BJ (cell line): Measurements from ENCODE around the gene P3R3URF. TPM values are rescaled to one million over a fixed set of nuclear protein-coding genes. Genes with fewer than 3 reads are reported as not detected.
A peak's percentile ranks its signal among the peaks of the same experiment; 100 is the strongest.

ENCODE experiments used
- CTCF ChIA-PET: fragments of 350-600 bp; formaldehyde crosslinking; extraction: SDS; loops from one replicate; lab custom pipeline; 2021; ENCODE audit warnings: antibody characterized with exemption, inconsistent platforms; lab: Yijun Ruan, JAX
- POLR2A ChIA-PET: fragments of 300-600 bp; sonication (Branson Sonifier 250); formaldehyde crosslinking; extraction: SDS; loops from one replicate; lab custom pipeline; 2021; ENCODE audit warnings: antibody characterized with exemption; lab: Charles Lee
- DNase-seq: peaks from one replicate; pipeline ENCODE4 v3.0.0-alpha.2; 2011; ENCODE audit warnings: low read depth
- H3K27me3 ChIP-seq: 2 replicates; pipeline ENCODE4 v1.6.0; 2011; ENCODE audit warnings: low read length; ENCODE audit not compliant: control insufficient read depth, insufficient read depth
- H3K36me3 ChIP-seq: 2 replicates; pipeline ENCODE4 v1.5.1; 2011; ENCODE audit warnings: low read length; ENCODE audit not compliant: control insufficient read depth, insufficient read depth
- H3K4me3 ChIP-seq: 2 replicates; pipeline ENCODE4 v1.5.1; 2011; ENCODE audit warnings: low read depth, mild to moderate bottlenecking, control low read depth, low read length
- CTCF ChIP-seq: IDR thresholded peaks from 2 replicates; pipeline ENCODE4 v1.5.1; 2011; ENCODE audit warnings: low read depth, mild to moderate bottlenecking, control low read depth, inconsistent platforms, low read length, moderate library complexity; ENCODE audit not compliant: insufficient read depth
- polyA plus RNA-seq: library from polyadenylated mRNA; depleted of rRNA; stranded (reverse); fragments of >200 nt; gene quantifications from 2 replicates; pipeline ENCODE4 v1.2.3, GENCODE V29; 2011

P3R3URF gene
- polyA plus RNA-seq, 1 experiment, result not detected

- no peak for DNase-seq
- TF ChIP-seq CTCF, result no peak
- ChIA-PET POLR2A (no interaction called here), CTCF (interaction anchor here (8.4 kb wide), 1 partner anchor 11 kb away, joined by 55 read pairs; no protein-coding TSS in a partner anchor)
- Histone ChIP-seq H3K36me3 (no peaks in the 10 kb centered on the region), H3K4me3 (no peak overlapping the region), H3K27me3 (no peaks in the 10 kb centered on the region)
Observed at GRCh38 chr1:46210561-46210960, 34.3 kb upstream of the P3R3URF start.

- CTCF ChIA-PET, result interaction anchor here (1.0 to 8.4 kb wide), 2 partner anchors 15 to 172 kb away, joined by 3 to 55 read pairs; no protein-coding TSS in a partner anchor
- H3K36me3 ChIP-seq, result no peaks in the 10 kb centered on the region
- POLR2A ChIA-PET, result no interaction called here
Observed at GRCh38 chr1:46206399-46206798, 30.1 kb upstream of the P3R3URF start.

GRCh38 chr1:46205791-46206190 lies 29.5 kb upstream of the P3R3URF start:
- ChIA-PET CTCF (interaction anchor here (8.4 kb wide), 1 partner anchor 16 kb away, joined by 55 read pairs; no protein-coding TSS in a partner anchor), POLR2A (no interaction called here)
- H3K4me3 ChIP-seq, result no peak overlapping the region

More at GRCh38 chr1:46206399-46206798, 30.1 kb upstream of the P3R3URF start:
- TF ChIP-seq CTCF, result no peak
- Histone ChIP-seq H3K27me3 (no peaks in the 10 kb centered on the region), H3K4me3 (no peak overlapping the region)
- DNase-seq, result no peak

GRCh38 chr1:46205141-46205540 lies 28.9 kb upstream of the P3R3URF start:
- no peak overlapping the region for H3K4me3 ChIP-seq
- no peak for TF ChIP-seq CTCF
- H3K36me3 ChIP-seq, result no peaks in the 10 kb centered on the region
- ChIA-PET POLR2A (no interaction called here), CTCF (interaction anchor here (8.4 kb wide), 1 partner anchor 16 kb away, joined by 55 read pairs; no protein-coding TSS in a partner anchor)
- no peaks in the 10 kb centered on the region for H3K27me3 ChIP-seq
- DNase-seq, result no peak

More at GRCh38 chr1:46205791-46206190, 29.5 kb upstream of the P3R3URF start:
- DNase-seq, result no peak
- no peaks in the 10 kb centered on the region for H3K36me3 ChIP-seq
- no peaks in the 10 kb centered on the region for H3K27me3 ChIP-seq
- TF ChIP-seq CTCF, result no peak

GRCh38 chr1:46204406-46204742 lies 28.1 kb upstream of the P3R3URF start:
- no peaks in the 10 kb centered on the region for H3K36me3 ChIP-seq
- no peak for TF ChIP-seq CTCF
- CTCF ChIA-PET, result interaction anchor here (8.4 kb wide), 1 partner anchor 17 kb away, joined by 55 read pairs; no protein-coding TSS in a partner anchor
- no peaks in the 10 kb centered on the region for H3K27me3 ChIP-seq
- POLR2A ChIA-PET, result no interaction called here
- H3K4me3 ChIP-seq, result peak overlapping the region; percentile 68
- no peak for DNase-seq
